ENCODE results near the gene PTPN23.

PTPN23 gene

DNA sequence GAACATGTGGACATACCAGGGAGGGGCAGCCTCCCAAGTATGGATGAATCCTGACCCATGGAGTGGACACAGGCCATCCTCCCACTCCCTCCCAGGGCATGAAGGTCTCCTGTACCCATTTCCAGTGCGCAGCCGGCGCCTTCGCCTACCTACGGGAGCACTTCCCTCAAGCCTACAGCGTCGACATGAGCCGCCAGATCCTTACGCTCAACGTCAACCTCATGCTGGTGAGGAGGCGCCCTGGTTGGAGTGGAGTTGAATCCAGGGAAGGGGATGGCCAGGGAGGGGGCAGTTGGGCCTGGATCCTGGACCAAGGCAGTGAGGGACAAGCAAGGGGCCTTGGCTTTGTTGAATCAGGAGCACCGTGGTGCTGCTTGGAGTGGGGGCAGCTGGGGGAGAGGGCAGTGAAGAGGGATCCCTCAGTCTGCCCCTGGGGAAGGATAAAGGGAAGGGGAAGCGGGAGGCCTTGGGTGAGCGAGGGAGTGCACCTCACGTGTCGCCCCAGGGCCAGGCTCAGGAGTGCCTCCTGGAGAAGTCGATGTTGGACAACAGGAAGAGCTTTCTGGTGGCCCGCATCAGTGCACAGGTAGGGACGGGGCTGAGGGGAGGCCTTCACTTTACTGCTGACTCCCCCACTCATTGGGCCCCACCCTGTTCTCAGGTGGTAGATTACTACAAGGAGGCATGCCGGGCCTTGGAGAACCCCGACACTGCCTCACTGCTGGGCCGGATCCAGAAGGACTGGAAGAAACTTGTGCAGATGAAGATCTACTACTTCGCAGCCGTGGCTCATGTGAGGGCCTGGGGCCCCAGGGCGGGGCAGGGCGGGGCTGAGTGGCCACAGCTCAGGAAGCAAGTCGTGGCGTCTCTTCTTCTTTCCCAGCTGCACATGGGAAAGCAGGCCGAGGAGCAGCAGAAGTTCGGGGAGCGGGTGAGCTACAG is 25.3 kb downstream of the PTPN23 start:
- DNase-seq (ENCODE audit: low read depth), result no peak

DNA sequence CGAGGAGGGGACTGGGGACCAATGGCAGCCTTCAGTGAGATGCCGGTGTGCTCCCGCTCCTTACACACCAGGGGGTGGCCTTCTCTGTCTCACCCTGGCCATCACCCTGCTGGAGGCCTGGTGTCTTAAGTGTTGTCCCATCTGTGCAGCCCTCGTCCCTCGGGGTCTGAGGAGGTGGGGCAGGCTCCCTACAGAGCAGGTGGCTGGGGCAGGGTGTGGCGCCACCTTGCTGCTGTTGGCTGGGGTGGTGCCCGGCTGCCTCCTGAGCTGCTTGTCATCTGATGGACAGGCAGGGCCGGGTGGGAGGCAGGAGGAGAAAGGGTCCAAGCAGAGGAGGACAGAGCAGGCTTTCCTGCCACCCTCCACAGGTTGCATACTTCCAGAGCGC is 25.9 kb downstream of the PTPN23 start:
- no peak for DNase-seq (ENCODE audit: low read depth)

DNA sequence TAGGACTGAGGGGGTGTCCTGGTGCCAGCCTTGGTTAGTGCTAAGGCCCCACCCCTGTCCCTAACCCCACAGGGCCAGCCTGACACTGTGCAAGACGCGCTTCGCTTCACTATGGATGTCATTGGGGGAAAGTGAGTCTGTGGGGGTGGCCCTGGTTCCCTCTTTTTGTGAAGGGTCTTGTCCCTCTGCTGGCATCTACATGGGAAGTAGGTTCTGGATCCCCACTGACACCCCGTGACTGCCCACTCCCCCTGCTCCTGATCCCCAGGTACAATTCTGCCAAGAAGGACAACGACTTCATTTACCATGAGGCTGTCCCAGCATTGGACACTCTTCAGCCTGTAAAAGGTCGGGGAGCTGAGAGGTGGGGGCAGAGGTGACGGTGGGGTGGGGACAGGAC is 26.4 kb downstream of the PTPN23 start:
- DNase-seq (ENCODE audit: low read depth), result no peak

DNA sequence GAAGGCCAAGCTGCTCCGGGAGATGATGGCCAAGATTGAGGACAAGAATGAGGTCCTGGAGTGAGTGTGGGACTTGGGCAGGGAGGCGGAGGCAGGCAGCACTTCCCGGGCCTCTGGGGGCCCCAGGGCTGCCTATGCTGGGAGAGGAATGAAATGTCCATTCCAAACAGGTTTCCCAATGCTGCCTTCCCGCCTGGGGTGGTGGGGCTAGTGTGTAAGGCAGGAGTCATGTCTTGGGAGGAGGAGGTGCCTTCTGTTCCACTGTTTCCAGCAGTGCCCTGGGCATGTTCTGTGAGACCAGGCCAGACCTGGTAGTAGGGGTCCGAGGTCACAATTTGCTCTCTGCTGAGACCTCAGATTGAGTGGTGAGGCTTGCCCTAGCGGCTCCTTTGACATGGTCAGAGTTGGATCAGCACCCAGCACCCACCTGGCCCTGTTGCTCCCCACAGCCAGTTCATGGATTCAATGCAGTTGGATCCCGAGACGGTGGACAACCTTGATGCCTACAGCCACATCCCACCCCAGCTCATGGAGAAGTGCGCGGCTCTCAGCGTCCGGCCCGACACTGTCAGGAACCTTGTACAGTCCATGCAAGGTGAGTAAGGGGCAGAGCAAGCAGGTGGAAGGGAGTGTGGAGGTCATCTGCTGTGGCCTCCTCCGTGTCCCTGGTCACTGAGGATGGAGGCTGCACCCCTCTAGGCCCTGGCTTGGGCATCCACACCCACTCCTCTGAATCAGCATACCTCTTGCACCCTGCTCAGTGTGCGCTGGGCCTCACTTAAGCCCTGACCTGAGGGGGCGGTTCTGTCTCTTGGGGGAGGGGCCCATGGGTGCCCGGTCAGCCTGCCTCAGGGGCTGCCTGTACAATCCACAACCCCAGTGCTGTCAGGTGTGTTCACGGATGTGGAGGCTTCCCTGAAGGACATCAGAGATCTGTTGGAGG is 27.3 kb downstream of the PTPN23 start:
- no peak for DNase-seq (ENCODE audit: low read depth)

DNA sequence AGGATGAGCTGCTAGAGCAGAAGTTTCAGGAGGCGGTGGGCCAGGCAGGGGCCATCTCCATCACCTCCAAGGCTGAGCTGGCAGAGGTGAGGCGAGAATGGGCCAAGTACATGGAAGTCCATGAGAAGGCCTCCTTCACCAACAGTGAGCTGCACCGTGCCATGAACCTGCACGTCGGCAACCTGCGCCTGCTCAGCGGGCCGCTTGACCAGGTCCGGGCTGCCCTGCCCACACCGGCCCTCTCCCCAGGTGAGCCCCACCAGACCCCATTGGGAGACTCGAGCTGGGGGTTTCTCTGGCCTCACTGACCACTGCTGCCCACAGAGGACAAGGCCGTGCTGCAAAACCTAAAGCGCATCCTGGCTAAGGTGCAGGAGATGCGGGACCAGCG is 28.0 kb downstream of the PTPN23 start:
- no peak for DNase-seq (ENCODE audit: low read depth)

DNA sequence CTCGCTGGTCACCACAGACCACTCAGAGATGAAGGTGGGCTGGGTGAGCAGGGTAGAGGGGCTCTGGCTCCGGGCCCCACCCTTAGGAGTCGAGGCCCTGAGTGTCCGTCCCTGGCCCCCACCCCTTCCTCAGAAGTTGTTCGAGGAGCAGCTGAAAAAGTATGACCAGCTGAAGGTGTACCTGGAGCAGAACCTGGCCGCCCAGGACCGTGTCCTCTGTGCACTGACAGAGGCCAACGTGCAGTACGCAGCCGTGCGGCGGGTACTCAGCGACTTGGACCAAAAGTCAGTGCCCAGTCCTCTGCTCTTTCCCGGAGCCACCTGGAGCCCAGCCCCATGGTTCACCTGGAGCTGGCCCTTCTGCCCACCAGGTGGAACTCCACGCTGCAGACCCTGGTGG is 28.5 kb downstream of the PTPN23 start:
- DNase-seq (ENCODE audit: low read depth), result no peak

DNA sequence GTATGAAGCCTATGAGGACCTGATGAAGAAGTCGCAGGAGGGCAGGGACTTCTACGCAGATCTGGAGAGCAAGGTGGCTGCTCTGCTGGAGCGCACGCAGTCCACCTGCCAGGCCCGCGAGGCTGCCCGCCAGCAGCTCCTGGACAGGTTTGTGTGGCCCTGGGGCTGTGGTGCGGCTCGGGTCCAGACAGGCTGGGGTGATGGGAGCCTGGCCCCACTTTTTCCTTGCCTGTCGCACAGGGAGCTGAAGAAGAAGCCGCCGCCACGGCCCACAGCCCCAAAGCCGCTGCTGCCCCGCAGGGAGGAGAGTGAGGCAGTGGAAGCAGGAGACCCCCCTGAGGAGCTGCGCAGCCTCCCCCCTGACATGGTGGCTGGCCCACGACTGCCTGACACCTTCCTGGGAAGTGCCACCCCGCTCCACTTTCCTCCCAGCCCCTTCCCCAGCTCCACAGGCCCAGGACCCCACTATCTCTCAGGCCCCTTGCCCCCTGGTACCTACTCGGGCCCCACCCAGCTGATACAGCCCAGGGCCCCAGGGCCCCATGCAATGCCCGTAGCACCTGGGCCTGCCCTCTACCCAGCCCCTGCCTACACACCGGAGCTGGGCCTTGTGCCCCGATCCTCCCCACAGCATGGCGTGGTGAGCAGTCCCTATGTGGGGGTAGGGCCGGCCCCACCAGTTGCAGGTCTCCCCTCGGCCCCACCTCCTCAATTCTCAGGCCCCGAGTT is 29.0 kb downstream of the PTPN23 start:
- DNase-seq (ENCODE audit: low read depth), result no peak

DNA sequence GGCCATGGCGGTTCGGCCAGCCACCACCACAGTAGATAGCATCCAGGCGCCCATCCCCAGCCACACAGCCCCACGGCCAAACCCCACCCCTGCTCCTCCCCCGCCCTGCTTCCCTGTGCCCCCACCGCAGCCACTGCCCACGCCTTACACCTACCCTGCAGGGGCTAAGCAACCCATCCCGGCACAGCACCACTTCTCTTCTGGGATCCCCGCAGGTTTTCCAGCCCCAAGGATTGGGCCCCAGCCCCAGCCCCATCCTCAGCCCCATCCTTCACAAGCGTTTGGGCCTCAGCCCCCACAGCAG is 29.5 kb downstream of the PTPN23 start:
- no peak for DNase-seq (ENCODE audit: low read depth)

DNA sequence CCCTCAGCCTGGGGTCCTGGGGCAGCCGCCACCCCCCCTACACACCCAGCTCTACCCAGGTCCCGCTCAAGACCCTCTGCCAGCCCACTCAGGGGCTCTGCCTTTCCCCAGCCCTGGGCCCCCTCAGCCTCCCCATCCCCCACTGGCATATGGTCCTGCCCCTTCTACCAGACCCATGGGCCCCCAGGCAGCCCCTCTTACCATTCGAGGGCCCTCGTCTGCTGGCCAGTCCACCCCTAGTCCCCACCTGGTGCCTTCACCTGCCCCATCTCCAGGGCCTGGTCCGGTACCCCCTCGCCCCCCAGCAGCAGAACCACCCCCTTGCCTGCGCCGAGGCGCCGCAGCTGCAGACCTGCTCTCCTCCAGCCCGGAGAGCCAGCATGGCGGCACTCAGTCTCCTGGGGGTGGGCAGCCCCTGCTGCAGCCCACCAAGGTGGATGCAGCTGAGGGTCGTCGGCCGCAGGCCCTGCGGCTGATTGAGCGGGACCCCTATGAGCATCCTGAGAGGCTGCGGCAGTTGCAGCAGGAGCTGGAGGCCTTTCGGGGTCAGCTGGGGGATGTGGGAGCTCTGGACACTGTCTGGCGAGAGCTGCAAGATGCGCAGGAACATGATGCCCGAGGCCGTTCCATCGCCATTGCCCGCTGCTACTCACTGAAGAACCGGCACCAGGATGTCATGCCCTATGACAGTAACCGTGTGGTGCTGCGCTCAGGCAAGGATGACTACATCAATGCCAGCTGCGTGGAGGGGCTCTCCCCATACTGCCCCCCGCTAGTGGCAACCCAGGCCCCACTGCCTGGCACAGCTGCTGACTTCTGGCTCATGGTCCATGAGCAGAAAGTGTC is 30.2 kb downstream of the PTPN23 start:
- no peak for DNase-seq (ENCODE audit: low read depth)

DNA sequence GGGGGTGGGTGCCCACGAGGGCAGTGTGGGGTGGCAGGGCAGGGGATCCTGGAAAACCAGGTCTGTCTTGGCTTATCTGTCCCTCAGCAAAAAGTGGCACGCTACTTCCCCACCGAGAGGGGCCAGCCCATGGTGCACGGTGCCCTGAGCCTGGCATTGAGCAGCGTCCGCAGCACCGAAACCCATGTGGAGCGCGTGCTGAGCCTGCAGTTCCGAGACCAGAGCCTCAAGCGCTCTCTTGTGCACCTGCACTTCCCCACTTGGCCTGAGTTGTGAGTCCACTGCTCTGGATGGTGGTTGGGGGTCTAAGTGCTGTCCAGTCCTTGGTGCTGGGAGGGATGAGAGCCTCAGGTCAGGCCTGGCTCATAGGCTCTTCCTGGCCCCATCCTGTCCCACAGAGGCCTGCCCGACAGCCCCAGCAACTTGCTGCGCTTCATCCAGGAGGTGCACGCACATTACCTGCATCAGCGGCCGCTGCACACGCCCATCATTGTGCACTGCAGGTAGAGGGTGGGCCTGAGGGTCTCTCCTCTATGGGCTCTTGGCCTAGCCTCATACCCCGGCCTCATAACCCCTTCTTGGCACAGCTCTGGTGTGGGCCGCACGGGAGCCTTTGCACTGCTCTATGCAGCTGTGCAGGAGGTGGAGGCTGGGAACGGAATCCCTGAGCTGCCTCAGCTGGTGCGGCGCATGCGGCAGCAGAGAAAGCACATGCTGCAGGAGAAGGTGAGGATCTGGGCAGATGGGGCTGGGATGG is 31.1 kb downstream of the PTPN23 start:
- no peak for DNase-seq (ENCODE audit: low read depth)

DNA sequence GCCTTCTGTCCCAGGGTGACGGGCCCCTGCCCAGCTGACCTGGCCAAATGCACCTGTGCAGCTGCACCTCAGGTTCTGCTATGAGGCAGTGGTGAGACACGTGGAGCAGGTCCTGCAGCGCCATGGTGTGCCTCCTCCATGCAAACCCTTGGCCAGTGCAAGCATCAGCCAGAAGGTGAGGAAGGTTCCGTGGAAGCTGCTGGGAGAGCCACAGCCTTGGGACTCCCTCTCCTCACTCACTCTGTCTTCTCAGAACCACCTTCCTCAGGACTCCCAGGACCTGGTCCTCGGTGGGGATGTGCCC is 31.6 kb downstream of the PTPN23 start:
- DNase-seq (ENCODE audit: low read depth), result no peak

DNA sequence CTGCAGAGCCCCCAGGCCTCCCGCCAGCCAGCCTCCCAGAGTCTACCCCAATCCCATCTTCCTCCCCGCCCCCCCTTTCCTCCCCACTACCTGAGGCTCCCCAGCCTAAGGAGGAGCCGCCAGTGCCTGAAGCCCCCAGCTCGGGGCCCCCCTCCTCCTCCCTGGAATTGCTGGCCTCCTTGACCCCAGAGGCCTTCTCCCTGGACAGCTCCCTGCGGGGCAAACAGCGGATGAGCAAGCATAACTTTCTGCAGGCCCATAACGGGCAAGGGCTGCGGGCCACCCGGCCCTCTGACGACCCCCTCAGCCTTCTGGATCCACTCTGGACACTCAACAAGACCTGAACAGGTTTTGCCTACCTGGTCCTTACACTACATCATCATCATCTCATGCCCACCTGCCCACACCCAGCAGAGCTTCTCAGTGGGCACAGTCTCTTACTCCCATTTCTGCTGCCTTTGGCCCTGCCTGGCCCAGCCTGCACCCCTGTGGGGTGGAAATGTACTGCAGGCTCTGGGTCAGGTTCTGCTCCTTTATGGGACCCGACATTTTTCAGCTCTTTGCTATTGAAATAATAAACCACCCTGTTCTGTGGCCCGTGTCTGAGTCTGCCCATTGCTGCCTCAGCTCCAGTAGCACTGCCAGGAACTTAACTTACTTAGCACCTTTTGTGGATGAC is 32.2 kb downstream of the PTPN23 start:
- DNase-seq (ENCODE audit: low read depth), result no peak

DNA sequence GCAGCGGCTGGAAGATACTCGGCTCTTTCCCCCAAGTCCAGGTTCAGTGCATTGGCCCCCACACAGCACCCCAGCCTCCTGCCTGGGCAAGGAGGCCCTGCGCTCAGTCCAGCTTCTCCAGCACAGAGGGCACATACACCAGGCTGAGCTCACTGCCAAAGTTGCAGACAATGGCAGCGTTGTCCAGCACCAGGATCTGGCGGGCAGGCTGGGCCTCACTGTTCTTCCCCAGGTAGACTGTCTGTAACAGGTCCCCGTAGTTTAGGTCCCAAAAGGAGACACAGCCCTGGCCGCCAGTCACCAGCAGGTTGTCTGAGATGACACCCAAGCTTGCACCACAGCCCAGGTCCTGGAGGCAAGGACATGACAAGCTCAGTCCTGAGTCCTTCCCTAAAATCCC is 32.9 kb downstream of the PTPN23 start:
- no peak for DNase-seq (ENCODE audit: low read depth)

DNA sequence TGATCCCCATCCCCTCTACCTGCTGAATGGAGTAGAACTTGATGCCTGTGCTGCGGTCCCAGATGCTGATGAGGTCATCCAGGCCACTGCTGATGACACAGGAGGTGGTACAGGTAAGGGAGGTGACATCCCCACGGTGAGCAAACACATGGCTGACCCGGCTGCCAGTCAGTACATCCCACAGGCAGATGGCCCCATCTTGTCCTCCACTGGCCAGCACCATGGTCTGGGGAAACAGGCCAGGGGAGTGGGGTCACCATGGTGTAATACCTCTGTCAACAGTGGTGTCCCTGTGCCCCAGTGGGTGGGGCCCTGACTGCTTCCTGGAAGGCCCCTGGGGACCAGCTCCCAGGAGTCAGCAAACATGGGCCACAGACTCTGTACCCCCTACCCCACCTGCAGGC is 33.3 kb downstream of the PTPN23 start:
- DNase-seq (ENCODE audit: low read depth), result no peak

DNA sequence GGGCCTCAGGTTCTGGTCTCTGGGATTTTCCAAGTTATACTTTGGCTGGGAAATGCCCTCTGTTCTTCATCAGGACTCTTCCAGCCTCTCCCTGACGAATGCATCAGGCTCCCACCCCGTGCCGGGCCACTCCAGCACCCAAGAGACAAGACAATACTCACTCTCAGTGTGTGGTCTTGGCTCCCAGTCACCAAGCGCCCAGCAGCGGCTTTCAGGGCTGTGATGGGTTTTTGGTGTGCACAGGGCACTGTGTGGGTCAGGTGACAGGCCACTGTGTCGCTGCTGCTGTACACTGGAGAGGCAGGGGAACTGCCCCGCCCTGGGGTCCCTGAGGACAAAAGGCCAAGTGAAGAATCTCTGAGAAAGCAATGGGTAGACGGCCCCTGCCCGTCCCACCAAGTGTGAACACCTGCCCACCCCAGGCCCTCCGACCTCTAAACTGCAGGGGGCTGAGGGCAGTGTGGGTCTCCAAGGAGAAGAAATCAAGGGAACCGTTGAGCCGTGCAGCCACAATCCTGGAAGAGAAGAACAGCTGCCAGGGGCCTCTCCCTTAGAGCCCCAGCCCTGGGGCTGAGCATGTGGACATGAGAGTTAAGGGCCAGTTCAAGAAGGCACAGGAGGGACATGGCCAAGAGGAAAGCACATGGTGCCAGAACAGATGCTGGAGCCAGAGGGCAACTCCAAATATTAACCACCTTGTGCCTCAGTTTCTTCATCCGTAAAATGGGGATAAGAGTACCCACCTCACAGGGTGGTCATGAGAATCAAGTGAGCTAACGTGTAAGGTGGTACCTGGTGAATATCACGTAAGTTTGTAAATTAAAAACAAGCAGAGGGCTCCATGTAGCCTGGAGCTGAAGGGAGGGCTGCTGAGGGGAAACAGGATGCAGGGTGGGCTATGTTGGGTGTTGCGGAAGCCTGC is 34.1 kb downstream of the PTPN23 start:
- DNase-seq (ENCODE audit: low read depth), result no peak

DNA sequence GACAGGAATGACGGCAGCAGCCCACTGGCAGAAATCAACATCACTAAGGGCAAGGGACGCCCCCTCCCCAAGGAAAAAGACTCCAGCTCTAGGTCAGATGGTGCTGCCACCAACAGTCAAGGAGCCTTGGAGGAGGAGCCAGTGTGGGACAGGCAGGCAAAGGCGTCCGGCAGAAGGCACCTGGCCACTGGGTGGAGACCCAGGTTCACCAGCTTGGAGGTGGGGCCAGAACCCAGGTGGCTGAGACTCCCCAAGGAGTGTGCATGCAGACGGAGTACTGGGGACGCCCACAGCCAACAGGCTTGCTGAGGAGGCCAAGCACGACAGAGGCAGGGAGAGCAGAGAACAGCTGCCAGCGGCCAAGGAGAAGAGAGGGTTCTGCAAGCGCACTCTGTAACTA is 35.2 kb downstream of the PTPN23 start:
- DNase-seq (ENCODE audit: low read depth), result no peak

DNA sequence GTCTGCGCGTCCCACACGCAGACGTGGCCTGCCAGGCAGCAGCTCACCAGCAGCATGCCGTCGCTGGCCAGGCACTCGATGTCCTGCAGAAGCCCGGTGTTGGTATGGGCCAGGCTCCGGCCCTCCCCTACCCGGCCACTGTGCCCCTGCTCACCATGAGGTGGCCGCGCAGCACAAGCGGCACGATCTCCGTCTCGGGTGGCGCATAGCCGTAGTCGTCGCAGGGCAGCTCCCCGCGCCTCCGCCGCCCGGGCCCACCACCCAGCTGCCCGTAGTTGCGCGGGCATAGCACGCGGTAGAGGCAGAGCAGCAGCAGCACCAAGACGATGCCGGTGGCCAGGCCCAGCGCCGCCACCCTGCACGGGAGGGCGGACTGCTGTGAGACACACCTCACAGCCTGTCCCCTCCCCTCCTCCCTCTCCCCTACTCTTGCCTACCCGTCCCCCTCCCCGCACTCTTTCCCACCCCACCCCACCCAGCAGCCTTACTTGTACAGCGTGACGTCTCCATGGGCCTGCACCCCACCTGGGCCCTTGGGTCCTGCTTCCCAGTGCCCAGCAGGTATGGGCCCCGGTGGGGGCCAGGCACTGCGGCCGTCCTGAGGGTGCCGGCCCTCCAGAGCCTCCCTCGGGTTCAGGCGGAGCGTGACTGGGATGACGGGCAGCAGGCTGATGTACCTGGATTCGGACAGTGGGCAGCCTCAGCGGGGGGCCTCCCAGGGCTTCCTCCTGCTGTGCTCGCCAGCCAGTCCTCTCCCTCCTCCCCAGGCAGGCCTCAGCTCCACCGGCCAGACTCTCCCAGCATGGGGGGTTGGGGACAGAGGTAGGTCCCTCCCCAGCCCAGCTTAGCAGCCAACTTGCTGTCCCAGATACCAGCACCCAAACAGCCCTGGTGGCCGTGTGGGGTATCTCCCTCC is 37.6 kb downstream of the PTPN23 start:
- DNase-seq (ENCODE audit: low read depth), result no peak

All from stimulated activated CD8-positive, alpha-beta memory T cell treated with anti-CD3 and anti-CD28 coated beads, Interleukin-15, amount 100 ng/mL, for 1 hour (primary cell).